Fibroblast of gingiva (primary cell): ENCODE measurements around the gene SLC27A2.

Experiments used
- DNase-seq: peaks from one replicate; pipeline ENCODE4 v3.0.0-alpha.2; 2011; ENCODE audit warnings: low read depth

SLC27A2 gene

DNA sequence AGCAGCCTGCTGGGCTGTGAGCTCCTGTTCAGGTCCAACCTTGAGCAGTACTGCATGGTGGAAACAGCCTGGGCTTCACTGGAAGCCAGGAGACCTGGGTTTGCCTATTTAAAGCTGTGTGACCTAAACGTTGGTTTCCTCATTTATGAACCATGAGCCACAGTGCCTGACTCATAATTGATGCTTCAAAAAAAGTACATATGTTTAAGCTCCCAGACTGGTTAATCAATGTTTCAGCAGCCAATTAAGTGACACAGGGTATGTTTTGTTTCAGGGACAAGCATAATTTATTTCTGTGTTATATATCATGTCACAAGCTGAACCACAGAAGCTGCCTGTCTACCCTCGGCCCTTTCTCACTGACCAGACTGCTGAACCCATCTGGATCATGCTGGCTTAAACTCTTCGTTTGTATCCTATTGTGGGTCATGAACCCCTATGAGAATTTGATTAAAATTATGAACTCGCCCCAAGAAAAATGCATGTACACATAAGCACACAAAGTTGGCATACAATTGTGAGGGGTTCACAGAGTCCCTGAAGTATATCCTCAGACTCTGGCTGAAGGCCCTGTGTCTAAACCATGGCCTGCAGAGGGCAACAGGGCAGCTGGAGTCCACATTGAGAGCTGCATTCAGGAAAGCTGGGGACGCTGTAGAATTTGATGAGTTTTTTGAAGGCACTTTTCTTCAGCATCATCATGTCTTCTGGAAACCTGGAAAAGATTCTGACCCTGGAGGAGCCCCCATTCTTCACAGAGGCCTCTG is 59.9 kb downstream of the SLC27A2 start:
- DNase-seq: no peak

DNA sequence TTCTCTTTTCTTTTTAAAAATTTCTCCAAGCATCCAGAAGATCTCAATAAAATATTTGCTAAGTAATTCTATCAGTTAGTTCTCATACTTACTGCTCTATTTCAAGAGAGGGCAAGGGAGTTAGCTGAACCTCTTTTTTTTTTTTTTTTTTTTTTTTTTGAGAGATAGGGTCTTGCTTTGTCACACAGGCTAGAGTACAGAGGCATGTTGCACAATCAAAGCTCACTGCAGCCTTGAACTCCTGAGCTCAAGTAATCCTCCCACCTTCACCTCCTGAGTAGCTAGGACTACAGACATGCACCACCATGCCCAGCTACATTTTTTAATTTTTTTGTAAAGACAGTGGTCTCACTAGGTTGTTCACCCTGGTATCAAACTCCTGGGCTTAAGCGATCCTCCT is 62.2 kb downstream of the SLC27A2 start:
- DNase-seq: no peak

DNA sequence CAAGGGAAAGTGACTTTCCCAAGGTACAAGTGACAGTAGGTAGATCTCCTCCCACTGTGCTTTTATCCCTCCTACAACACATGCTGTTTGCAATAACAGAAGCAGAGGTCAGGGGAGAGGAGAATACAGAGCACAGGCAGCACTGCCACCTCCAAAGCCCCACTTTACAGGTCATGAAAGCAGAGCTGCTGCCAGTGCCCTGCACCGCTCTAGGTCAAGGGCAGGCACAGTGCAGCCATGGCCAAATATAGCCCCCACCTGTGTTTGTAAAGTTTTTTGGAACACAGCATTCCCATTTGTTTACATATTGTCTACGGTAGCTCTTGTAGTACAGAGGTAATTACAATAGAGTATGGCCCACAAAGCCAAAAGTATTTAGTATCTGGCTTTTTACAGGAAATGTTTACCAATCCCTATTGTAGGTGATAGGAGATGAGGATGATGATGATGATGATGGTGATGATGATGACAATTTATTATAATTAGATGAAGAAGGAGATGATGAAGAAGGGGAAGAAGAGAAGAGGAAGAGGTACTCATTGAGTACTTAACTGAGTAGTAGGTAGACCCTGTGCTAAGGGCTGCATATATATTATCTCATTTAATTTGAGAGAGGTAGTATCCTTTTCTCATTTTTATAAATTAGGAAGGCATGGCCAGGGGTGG is 63.1 kb downstream of the SLC27A2 start:
- DNase-seq: no peak

DNA sequence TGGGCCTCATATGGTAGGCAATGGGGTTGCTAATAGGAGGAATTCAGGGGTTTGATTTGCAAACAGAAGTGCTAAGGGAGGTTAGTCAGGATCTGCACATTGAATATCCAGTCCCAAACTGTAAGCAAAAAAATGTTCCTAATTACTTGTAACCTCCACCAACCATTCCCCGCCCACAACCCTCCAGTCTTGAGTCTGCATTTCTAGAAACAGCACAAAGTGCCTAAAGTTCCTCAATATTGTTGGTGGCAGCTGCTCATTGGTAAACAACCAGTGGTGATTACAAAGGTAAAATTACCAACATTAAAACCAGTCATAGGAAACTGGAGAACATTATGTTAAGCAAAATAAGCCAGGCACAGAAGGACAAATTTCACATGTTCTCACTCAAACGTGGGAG is 64.6 kb downstream of the SLC27A2 start:
- DNase-seq: no peak

DNA sequence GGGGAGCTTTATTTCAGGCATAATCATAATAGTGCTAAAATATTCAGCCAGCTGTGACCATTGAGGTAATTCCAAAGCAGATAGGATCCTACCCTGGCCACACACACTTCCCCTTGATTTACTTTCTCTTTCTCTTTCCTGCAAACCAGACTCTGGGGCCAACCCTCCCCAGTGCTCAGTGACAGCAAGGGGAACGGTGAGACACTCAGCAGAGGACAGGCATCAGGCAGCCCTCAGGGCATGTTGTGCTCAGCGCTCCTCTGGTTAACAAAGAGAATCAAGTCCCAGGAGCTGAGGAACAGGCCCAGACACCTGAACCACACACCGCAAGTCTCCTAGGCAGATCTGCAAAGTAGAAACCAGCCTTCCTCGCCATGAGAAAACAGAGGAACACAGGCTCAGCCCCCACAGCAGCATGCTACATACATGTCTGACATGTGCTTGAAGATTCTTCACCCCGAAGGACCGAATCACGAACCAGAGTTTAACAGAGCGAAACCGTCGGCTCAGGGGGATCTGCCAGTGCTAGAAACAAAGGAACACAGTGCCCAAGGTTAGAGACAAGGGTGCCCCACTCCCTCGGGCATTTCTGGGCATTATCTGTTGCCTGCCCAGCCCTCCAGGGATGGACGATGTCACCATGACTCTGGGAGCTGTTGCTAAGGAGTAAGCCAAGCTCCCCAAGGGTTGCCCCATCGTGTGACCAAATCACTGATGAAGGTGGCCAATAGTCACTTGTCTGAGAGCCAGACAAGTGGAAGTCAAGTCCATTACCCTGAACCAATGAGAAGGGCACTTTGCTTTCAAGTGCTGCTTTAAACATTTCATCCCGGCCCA is 66.0 kb downstream of the SLC27A2 start:
- DNase-seq: no peak

DNA sequence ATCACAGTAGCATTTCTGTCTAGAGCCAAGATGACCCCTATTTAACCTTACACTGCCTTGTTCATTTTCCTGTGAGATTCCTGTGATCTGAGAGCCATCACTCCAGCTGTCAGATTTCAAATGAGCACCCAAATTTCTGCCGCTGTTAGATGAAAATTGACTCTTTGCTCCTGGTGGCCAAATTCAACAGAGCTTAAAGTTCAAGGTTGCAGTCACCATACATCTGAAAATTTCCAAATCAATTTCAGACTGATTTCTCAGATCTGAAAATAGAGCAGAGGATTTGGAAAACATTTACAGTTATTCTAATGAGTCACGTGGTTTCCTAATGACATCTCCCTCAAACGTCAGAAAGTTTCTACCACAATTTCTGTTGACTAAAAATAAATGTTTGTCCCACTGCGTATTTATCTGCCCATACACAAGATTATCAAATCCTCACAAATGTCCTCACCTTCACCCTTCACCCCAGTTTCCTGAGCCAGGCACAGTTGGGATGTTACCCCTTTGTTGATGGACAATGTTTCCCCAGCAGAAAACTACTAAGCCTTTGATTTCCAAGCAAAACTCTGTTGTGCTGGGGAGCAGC is 67.1 kb downstream of the SLC27A2 start:
- peak; percentile 4 for DNase-seq

DNA sequence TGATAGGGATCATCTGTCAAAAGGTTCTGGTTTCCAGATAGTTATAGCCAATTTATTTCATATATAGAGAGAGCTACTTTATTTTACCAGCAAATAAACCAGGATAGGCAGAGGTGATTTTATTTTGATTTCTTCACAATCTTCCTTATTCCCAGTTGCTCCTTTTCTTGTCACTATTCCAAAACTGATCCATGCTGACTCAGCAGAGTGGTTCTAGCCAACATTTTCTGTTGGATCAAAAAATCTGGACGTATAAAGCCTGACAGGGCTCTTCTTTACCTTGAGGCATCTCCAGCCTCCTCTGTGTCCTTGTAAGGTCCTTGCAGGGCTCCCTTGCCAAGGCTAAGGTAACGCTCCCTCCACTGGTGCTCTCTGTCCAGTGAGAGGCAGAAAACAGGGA is 67.7 kb downstream of the SLC27A2 start:
- no peak for DNase-seq

DNA sequence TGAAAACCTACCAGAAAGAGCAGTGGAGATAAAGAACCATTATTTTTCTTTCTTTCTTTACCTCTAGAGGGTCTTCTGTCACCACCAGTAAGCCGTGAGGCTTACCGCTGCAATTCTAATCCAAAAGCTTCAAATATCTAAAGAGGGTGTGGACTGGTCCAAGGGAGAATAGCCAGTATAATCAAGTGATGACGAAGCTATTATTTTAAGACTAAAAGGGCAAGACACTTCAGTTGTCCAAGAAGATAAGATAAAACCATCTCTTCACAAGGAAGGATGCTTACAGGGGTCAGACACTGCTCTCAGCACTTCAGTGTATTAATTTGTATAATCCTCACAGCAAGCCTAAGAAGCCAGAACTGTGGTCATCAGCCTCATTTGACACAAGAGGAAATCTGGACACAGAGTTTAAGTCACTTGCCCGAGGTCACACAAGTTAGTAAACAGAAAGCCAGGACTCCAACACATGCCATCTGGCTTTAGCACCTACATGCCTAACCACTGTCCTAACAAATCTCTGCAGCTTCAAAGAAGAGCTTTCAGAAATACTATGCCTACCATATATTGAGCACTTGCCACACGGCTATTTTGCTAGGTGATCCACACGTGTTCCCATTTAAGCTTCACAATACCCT is 68.9 kb downstream of the SLC27A2 start:
- DNase-seq: no peak

DNA sequence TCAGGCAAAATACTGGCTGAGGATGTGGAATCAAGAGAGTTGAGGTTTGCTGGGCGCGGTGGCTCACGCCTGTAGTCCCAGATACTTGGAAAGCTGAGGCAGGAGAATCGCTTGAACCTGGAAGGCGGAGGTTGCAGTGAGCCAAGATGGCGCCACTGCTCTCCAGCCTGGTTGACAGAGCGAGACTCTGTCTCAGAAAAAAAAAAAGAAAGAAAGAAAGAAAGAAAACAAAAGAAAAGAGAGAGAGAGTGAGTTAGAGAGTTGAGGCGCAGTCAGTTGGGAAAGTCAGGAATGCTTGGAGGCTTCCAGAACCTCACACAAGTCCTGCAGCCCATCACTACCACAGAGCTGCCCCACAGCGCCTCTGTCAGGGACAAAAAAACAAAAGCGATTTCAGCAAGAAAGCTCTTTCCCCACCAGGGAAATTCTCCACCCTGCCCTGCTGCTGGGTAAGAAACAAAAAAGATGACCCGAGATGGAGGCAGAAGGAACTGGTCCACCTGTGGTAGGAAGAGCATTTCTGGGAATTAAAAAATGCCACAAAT is 69.7 kb downstream of the SLC27A2 start:
- no peak for DNase-seq

DNA sequence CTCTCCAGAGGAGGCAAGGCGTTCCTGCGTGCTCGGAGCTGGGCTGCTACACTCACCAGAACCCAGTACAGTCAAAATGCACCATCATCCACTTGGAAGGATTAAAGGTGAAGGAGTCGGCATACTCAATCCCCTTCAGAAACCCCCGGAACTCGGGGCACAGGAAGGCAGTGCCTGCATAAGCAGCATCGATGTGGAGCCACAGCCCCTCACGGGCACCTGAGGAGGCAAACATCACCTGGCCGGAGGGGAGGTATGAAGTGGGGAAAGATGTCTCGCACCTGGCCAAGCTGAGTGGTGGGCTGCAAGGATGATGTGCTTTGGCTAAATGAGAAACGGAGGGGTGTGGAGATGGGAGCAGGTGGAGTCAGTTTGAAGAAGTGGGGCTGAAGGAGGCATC is 70.6 kb downstream of the SLC27A2 start:
- no peak for DNase-seq

DNA sequence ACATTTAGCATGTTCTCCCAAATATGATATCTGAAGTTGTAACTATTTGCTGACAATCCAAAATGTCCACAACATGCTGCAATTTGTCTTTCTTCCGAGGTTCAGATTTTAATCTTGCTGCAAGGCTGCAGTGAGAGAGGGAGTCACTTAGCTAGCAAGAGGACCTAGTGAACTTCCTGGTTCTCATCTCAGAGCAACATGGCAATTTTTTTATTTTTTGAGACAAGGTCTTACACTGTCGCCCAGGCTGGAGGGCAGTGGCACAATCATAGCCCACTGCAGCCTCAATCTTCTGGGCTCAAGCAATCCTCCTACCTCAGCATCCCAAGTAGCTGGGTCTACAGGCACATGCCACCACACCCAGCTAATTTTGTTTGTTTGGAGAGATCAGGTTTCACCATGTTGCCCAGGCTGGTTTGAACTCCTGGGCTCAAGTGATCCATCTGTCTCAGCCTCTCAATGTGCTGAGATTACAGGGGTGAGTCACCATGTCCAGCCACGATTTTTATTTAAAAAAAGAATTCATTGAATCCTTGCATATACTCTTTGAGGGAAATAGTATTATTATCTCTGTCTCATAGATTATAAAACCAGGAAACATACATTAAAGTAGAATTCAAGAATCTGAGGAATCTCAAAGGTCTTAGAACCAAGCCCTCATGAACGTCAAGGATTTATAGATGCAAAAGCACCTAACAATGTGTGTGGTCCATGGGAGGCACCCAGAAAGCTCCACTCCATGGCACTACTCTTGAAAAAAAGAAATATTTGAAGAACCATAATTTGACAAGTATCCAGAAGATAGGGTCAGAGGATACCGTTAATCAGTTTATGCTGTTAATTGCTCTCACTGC is 74.4 kb downstream of the SLC27A2 start:
- DNase-seq: peak; percentile 33

DNA sequence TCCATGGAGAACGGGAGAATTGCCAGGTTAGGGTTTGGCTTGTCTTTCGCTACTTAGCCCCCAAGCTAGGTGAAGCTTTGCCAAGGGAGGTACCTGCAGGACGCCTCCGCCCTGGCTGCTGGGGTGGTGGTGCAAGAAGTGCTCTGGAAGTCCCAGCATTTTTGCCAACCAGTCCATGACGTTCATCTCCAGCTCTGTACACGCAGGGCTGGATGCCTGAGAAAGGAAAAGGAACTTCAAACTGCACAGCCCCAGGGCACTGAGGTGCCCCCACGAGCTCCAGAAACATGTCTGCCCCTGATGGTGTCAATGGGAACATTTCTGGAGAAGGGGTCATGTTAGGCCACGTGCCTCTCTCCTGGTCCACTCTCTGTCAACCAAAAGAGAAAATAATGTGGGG is 75.3 kb downstream of the SLC27A2 start:
- no peak for DNase-seq

DNA sequence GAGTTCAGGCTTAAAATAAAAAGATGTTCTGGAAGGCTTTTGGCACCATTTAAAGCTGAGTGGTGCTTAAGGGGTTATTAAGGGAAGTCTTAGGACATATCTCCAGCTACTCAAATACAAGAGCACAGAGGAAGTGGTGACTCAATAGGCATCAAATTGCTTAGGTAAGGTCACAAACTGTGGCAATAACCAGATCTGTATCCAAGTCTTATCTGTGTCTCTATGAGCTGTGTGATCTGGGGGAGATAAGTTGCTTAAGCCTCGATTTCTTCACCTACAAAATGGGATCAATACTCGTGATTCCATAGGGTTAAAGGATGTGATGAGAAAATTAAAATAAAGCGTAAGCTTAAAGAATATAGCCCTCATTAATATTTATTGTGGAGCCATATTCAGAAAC is 75.9 kb downstream of the SLC27A2 start:
- DNase-seq: peak; percentile 14

DNA sequence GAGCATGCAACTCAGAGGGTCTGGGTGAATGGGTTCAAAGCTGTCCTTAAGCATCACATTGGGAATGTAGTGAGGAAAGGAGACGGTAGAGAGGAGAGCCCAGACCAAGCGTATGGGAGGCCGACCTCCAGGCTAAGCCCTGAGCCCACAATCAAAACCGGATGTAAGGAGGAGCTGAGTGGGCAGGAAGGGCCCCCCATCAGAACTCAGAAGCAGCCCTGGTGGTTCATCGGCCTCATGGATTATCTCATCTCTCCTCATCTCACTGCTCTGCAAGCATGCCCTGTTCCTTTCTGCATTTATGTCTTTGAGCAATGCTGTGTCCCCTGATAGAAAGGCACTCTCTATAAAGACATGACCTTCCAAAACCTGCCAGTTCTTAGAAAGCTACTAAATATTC is 77.3 kb downstream of the SLC27A2 start:
- DNase-seq: no peak

DNA sequence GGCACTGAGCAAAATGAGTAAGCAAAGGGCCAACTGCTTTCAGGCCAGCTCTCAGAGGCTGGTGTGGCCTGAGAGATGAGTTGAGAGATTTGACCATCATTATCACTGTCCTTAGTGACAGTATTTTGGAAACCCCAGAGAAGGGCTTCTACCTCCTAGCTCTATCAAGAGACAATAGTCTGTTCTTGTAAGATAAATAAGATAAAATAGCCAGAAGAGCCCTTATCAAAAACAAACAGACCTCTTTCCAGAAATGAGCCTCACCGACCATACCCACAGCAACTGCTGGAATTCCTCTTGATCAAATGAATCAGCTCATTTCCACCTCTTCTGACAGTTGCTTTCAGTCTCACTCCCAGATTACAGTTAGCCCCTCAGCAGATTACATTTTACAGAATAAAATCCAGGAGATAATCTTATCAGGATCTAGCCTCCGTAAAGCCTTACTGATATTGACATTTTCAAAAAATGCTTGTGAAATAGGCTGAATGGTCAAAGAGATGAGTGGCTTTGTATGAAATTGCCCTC is 79.0 kb downstream of the SLC27A2 start:
- no peak for DNase-seq

DNA sequence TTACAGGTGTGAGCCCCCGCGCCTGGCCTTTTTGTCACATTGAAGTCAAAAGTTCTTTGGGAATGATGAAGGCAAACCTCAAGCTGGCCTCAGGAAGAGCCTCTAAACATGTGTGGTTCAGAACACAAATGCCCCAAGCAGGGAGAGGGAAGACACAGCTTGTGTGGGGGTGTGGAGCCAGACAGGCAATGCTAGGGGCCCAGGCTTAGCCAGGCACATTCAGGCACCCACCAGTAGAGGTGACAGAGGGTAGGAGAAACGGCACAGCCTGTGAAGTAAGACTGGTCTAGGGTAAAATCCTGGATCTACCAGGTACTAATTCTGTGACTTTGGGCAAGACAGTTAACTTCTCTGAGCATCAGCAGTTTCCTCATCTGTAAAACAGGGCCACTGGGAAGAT is 80.0 kb downstream of the SLC27A2 start:
- DNase-seq: no peak

DNA sequence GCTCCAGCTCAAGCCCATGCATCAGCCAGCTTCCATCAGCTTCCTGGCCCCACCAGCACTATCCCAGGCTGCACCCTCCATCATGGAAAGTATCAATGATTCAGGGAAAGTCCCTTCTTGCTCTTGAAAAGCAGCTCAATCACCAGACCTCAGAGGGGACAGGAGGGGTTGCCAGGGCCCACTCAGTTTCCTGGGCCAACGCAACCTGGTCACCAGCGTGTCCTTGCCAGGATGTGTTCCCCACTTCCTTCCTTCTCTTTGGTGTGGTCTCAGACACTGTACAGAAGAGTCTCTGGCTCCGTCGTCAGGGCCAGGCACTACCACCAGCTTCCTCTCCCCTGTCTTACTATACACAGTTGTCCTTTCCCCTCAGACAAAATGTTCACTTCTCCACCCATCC is 80.5 kb downstream of the SLC27A2 start:
- DNase-seq: no peak

DNA sequence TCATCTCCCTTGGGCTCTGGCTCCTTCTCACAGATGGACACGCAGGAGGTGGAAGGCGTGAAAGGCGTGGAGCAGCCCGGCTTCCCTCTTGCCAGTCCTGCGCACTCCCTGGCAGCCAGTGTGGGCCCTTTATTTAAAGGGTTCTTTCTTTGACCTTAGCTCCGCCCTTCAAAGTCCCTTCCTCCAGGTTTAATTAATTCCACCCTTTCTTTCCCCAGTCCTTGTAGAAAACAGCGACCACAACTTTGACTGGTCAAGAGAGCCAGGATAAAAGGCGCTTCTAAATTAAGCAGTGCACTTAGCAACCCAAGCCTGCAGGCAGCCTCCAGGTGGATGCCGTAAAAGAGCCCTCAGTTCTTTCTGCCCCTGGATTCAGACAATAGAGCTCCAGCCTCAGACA is 83.6 kb downstream of the SLC27A2 start, which contains the start of gene HDC:
Gene HDC, minus strand, starts transcription at position 107 of the 400 bp plus-strand sequence. Its CDS starts 103 bp downstream, at position 4.
- no peak for DNase-seq

DNA sequence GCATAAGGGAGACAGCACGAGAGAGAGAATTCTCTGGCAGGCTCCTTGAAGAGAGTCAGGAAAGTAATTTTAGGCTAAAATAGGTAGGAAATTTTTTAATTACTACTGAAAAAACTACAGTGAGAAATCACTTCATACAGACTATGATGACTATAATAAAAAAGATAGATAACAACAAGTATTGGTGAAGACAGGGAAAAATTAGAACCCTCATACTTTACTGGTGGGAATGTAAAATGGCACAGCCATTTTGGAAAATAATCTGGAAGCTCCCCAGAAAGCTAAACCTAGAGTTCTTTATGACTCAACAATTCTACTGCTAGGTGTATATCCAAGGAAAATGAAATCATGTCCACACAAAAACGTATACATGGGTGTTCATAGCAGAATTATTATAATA is 85.6 kb downstream of the SLC27A2 start:
- DNase-seq: no peak

DNA sequence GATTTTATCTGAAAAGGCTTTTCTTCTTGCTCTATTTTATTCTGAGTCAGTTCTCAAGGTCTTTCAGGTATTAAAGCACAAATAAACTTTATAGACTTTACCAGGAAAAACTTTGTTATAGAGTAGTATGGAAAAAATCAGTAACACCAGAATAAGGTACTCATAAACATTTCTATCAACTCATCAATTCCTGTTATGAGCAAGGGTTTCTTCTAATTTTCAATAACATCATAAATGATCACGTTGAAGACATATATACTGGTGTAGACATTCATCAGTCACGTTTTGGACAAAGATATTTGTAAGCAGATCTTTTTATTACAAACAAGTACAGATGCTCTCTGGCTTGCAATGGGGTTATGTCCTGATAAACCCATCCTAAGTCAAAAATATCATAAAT is 93.1 kb downstream of the SLC27A2 start:
- no peak for DNase-seq
